HG03378 (cell line): ENCODE data around the gene FCRLB.
"Not testable (repeated sequence)": the region's sequence is repeated elsewhere in the genome, so short reads cannot be mapped to it uniquely, and the experiment has no call there.

ENCODE experiments used
- ATAC-seq: cut with Tn5 transposase; IDR thresholded peaks from one replicate; pipeline ENCODE4 v1.9.1; 2021; ENCODE audit warnings: mild to moderate bottlenecking, moderate library complexity; ENCODE audit not compliant: unreplicated experiment

The FCRLB gene

DNA sequence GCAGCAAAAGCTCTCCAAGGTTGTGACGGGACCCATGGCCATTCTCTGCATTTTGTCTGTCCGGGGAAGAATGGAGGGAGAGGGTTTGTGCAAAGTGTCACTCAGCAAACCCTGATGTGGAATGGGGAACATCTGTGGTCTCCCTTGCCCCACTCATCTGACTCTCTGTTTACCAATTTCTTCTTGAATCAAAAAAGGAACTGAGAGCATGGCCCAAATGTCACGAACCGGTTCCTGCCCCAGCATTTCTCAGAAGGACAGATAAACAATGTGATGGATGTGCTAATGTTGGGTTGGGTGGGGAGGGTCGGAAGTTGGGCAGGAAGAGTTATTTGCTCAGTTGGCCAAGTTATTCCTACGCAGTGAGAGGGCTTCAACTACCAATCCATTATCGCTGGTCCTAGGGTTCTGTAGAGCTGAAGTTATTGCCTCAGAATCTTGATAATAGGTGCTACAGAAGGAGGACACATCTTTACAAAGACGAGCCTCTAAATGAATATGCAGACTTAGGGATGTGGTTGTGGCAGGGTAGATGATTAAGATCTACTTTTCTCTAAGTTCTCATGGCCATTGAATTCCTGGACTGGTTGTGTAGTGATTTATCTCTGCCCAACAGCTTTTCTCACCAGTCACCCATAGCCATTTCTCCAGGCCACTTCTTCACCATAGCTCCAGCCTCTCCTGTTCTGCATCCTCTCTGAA lies 18.7 kb downstream of the FCRLB start:
- no peak for ATAC-seq

DNA sequence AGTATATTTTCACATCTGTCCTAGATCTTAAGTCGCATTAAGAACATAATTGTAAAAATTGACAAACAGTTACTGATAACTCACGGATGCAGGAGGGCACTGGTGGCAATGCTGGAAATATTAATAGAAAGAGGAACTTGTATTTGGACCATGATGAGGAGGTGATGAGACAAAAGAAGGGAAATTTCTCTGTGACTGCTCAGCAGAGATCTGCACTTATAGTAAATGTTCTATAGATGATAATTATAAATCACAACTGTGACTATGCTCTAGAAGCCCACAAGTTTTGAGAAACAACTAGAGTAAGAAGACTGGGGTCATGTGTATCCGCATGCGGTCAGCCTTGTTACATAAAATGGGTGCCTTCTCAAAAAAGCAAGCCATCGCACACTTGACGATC lies 19.6 kb downstream of the FCRLB start:
- no peak for ATAC-seq

DNA sequence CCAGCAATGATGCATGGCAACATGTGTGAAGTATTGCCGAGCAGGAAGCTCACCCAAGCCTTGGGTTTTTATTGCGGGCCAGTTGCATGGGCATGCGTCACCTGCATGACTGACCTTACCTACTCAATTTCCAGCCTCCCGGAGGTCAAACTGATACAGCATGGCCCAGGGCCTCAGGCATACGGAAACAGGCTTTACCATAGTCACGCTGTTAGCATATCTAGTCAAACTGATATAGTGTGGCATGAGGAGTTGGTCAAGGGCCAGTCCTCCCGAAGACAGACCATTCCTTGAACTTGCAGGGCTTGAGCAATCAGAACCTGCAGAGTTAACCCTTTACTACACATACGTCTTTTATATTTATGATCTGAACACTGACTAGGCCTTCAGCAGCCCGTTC lies 21.9 kb downstream of the FCRLB start:
- no peak for ATAC-seq

DNA sequence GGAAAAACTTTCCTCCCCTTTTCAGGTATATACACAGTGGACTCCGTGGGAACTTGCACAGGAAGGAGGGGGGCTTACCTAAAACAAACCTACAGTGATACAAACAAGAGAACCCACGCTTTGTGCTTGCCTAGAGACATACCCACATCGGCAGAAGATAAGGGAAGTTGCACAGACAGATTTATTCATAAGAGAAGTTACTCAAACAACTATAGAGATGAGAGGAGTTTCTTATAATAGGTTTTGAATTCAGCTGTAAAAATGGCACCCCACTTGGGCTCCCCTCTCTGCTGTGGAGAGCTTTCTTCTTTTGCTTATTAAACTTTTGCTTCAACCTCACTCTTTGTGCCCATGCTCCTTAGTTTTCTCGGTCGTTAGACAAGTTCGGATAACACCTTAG lies 26.5 kb downstream of the FCRLB start:
- no peak for ATAC-seq

DNA sequence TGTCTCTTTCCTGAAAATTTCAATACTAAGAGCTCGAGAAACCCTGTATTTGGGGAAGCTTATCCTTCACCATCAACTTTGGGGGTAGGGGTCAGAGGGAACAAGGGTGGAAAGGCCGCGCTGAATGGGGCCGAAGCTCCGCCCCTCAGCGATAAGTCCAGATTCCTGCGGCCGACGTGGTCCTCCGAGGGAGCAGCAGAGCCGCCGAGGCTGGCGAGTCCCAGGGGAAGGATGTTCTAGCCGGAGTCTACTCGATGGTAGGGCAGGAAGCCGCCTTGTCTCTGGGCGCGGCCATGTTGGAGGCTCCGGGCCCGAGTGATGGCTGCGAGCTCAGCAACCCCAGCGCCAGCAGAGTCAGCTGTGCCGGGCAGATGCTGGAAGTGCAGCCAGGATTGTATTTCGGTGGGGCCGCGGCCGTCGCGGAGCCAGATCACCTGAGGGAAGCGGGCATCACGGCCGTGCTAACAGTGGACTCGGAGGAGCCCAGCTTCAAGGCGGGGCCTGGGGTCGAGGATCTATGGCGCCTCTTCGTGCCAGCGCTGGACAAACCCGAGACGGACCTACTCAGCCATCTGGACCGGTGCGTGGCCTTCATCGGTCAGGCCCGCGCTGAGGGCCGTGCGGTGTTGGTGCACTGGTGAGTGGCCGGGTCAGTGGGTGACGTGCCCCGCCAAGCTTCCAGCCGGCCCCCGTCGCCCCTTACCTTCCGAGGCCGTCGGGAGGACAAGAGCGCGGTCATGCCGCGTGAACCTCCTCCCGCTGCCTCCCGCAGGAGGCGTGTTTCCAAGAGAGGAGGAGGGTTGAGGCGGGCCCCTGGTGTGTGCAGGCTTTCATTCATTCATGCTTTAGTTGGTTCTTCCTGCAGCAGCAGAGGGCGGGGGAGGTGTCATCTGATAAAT lies 28.4 kb downstream of the FCRLB start, which contains the start of gene DUSP12:
Gene DUSP12, plus strand, starts transcription at position 278 of the 899 bp plus-strand sequence. Its CDS starts 16 bp downstream, at position 294.
- peak; percentile 94 for ATAC-seq

DNA sequence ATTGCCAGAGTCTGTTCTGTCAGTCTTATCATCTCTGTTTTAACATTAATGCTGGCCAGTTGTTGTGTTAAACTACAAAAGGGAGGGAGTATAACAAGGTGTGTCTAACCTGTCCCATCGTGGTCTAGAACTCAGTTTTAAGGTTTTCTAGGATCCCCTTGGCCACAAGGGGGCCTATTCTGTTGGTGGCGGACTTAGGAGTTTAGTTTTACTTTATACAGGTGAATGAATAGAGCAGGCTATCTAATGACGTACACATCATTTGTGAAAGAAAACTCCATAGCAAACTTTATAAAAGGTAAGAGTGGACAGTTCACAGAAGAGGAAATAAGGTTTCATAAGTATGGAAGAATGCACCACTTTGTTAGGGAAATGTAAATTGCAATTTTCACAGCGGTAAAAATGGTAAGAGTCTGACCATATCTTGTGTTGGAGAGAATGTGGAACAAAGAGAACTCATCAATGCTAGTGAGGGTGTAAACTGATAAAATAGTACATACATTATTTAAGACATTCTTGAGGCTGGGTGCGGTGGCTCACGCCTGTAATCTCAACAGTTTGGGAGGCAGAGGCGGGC lies 42.3 kb downstream of the FCRLB start:
- no peak for ATAC-seq

DNA sequence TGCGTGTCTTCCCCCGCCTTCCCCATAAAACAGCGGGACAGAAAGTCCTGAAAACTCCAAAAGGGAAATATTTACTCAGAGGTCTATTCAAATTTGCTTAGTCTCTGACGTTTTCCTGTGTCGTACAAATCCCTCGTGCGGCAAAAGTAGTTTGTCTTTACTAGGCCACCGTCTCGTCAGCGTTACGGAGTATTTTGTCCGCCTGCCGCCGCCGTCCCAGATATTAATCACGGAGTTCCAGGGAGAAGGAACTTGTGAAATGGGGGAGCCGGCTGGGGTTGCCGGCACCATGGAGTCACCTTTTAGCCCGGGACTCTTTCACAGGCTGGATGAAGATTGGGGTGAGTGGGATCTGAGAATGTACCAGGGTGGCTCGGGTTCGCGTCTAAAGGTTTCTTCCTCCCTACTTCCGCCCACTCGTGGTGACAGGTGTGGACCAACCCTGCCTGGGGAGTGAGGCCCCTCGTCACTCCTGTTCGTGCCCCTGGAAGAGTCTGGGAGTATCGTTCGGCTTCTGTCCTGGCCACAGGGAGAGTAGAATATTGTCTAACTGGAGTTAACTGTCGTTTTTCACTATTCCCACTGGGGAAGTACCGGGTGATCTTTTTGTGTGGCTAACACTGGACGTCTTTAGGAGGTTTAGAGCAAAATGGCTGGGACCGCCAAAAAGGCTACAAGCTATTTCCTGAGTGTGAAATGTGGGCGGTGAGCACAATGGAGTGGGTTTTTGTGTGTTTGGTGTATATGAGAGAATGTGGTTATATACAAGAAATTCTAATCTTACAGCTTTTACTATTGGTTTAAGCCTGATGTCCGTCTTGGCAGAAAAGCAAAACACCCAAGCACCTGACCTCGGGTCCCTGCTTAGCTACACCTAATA lies 45.0 kb downstream of the FCRLB start, which contains the start of gene ATF6:
Gene ATF6, plus strand, starts transcription at position 219 of the 880 bp plus-strand sequence. Its CDS starts 41 bp downstream, at position 260.
- ATAC-seq = peak; percentile 59

DNA sequence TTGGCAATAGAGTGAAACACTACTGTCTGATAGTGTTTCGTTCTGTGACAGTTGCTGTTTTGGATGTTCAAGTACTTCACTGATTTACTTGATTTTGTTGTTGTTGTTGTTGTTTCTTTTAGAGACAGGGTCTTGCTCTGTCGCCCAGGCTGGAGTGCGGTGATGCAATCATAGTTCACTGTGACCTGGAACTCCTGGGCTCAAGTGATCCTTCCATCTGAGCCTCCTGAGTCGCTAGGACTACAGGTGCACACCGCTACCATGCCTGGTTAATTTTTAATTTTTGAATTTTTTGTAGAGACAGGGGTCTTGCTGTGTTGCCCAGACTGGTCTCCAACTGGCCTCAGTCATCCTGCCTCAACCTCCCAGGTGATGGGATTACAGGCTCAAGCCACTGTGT lies 47.1 kb downstream of the FCRLB start:
- ATAC-seq = no peak

DNA sequence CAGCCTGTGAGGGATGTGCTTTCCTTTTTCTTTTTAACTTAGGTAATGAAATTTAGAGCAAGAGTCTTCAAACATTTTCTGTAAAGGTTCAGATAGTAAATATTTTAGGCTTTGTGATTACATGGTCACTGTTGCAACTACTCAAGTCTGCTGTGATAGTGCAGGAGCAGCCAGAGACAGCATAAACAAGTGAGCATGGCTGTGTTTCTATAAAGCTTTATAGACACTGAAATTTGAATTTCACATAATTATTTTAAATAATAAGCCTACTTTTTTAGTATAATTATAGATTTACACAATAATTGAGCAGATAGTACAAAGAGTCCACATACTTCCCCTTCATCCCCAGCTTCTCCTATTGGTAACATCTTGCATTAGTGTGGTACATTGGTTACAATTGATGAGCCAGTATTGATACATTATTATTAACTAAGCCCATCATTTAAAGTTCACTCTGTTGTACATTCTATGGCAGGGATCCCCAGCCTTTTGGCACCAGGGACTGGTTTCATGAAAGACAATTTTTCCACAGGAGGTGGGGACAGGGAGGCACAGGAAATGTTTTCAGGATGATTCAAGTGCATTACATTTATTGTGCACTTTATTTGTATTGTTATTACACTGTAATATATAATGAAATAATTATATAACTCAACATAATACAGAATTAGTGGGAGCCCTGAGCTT lies 47.8 kb downstream of the FCRLB start:
- no peak for ATAC-seq

DNA sequence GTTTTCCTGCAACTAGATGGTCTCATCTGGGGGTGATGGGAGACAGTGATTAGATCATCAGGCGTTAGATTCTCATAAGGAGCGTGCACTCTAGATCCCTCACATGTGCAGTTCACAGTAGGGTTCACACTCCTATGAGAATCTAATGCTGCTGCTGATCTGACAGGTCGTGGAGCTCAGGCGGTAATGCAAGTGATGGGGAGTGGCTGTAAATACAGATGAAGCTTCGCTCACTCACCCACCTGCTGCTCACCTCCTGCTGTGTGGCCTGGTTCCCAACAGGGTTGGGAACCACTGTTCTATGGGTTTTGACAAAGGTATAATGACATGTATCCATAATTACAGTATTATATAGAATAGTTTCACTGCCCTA lies 48.3 kb downstream of the FCRLB start:
- not testable (repeated sequence) for ATAC-seq

DNA sequence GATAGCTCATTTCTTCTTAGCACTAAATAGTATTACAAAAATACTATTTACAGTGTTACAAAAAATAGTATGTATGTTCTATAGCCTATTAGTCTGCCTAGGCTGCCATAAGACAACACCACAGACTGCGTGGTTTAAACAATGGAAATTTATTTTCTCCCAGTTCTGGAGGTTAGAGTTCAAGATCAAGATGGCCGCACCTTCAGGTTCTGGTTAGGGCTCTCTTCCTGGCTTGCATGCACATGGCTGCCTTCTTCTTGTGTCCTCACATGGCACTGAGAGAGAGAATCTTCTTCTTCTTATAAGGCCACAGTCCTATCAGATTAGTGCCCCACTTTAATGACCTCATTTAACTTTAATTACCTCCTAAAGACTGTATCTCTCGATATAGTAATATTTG lies 48.9 kb downstream of the FCRLB start:
- no peak for ATAC-seq

DNA sequence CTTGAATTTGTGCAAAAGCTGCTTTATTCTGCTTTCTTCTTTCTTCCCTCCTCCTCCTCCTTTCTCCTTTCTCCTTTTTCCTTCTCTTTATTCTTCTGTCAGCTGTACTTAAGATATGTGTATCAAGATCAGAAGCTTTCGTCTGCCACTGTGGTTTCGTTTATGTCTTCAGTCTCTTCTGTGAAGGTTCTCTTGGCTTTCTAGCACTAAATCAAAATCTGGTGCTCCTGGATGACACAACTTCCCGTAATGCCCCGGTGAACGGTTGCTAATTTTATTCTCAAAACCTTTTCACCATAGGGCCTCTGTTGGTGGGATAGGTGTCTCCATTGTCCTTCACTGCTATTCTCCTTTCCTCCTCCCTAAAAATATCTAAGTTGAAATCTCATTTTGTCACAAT lies 49.8 kb downstream of the FCRLB start:
- no peak for ATAC-seq

DNA sequence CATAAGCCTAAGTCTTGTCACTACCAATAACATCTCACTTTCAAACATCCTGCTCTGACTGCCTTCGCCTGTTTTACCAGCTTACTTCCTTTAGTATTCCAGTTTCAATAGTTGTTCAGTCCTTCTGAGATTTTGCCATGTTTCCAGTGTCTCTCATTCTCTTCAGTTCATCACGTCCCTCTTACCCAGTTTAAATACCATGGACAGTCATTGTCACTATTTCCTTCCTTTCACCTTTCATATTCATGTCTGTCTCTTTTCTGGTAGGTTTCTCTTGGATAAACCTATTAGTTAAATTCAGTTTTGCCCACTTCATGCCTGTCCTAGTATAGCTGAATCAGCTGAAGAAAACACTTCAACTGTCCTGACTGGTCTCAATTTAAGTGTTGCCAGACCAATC lies 50.6 kb downstream of the FCRLB start:
- ATAC-seq = no peak

DNA sequence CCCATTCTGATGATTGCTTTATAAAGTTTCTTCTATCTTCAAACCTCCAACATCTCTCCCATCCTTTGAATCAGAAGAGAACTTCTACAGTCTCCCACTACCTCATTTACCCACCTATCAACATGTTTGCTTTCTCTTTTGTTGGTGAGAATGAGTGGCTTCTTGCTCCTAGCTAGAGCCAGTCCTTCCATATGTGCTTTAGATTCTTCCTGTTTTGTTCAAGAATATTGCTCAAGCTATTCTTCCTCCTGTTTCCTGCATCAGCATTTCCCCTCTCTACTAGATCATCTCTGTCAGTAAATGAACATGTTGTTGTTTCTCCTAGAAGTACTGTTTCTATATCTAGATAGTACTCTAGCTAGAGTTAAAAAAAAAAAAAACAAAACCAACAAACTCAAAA lies 51.1 kb downstream of the FCRLB start:
- ATAC-seq = no peak

DNA sequence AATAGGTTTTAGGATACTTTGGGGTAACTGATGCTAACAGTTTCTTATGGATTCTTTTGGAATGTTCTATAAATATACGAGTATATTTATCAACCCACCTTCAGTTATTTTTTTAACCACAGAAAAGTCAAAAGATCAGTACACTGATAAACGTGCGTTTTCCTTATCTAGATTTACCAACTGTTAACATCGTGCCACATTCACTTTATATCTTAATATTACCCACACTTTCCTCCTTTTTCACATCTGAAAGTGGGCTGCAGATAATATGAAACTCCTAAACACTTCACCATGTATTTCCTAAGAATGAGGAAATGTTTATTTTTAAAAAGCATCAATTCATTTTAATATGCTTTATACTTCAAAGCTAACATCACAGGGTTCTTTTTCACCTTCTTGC lies 52.4 kb downstream of the FCRLB start:
- no peak for ATAC-seq

DNA sequence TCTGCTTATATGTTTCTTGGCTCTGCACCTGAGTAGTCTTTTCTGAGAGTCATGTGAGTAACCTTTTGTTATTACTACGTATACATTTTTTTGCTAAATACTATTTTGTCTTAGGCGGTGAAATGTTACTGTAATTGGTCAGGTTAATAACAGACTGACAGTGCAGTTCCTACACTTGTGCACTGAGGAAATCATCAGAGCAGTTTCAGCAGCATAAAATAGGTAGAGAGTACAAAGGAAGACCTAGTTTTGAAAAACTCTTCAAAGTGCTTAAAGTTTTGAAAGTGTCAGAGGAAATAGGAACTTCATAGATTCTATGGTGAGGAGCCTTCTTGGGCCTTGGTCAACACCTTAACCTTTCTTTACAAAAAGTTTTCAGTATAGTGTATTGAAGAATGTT lies 55.9 kb downstream of the FCRLB start:
- no peak for ATAC-seq
